NCI-H510A treated with DMSO at 0.1 percent for 48 hours (cell line): ENCODE data around the gene PDCD2L.
"Not testable (repeated sequence)": the region's sequence is repeated elsewhere in the genome, so short reads cannot be mapped to it uniquely, and the experiment has no call there.

Source experiments
- DNase-seq: peaks from one replicate; lab custom pipeline; 2025; lab: John Stamatoyannopoulos, UW

The PDCD2L gene

DNA sequence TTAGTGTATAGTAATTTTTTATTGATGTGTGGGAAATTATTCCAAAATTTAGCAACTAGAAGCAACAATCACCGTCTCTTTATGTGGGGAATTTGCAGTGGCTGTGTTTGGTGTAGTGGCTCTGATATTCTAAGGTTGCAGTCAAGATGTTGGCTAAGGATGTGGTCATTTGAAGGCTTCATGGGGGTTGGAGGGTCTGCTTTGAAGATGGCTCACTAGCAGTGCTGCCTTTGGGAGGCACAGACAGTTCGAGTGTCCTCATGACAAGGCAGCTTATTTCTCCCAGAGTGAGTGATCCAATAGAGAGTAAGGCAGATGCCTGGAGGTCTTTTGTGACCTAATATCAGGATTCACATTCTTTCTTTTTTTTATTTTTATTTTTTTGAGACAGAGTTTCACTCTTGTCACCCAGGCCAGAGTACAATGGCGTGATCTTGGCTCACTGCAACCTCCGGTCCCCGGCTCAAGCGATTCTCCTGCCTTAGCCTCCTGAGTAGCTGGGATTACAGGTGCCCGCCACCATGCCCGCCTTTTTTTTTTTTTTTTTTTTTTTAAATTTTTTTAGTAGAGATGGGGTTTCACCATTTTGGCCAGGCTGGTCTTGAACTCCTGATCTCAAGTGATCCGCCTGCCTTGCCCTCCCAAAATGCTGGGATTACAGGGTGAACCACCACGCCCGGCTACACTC, 30.5 kb upstream of the PDCD2L start:
- no peak for DNase-seq

DNA sequence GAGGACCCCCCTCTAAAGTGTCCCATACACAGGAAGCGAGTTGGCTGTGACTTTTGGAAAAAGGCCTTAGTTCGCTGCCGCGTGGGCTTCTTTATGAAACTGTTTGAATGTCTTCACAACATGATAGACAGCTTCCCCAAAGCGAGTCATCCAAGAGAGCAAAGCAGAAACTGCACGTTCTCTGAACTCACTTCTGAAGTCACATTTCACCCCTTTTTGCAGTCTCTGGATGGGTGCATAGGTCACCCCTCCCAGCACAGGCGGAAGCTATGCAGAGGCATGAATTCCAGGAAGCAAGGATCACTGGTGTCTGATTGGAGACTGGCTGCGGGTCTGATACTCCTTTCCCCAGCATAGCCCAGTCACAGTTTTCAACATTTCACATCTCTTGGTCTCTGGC, 28.6 kb upstream of the PDCD2L start:
- no peak for DNase-seq

- no peak for DNase-seq
Measured at GRCh38 chr19:34380639-34381241, 23.5 kb upstream of the PDCD2L start.

- no peak for DNase-seq
Measured at GRCh38 chr19:34381399-34382251, 22.6 kb upstream of the PDCD2L start.

DNA sequence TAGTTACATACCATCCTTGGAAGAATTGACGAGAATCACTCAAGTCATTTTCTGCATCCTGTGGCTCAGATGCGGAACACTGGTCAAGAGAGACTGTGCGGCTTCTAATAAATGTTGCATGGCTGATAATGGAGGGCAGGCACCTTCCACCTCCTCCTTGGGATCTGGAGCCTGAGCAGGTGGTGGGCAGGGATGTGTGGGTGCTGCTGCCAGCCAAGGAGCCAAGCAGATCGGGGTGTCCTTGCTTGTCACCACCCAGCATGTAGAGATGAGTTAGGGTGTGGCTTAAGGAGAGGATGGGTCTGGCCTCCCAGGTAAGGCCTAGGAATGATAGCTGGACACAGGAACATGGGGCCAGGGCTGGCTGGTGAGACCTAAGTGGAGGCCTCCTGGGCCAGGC, 21.7 kb upstream of the PDCD2L start:
- no peak for DNase-seq

DNA sequence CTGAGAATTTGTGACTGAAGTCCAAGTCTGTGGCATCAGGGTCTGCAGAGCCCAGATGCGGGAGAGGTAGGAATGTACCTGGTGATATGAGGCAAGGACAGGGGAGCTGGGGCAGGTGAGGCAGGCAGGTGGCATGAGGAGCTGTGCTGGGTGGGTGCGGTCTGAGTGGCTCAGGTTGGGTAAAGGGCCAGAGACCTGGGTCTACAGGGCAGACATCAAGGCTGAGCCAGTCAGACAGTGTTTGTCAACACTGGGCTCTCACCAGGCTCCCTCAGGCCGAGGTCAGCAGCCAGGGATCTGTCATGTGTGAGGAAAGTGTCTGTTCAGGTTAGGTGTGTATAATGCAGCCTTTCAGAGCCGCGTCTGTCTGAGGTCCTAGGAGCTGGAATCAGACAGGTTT, 20.6 kb upstream of the PDCD2L start:
- no peak for DNase-seq

DNA sequence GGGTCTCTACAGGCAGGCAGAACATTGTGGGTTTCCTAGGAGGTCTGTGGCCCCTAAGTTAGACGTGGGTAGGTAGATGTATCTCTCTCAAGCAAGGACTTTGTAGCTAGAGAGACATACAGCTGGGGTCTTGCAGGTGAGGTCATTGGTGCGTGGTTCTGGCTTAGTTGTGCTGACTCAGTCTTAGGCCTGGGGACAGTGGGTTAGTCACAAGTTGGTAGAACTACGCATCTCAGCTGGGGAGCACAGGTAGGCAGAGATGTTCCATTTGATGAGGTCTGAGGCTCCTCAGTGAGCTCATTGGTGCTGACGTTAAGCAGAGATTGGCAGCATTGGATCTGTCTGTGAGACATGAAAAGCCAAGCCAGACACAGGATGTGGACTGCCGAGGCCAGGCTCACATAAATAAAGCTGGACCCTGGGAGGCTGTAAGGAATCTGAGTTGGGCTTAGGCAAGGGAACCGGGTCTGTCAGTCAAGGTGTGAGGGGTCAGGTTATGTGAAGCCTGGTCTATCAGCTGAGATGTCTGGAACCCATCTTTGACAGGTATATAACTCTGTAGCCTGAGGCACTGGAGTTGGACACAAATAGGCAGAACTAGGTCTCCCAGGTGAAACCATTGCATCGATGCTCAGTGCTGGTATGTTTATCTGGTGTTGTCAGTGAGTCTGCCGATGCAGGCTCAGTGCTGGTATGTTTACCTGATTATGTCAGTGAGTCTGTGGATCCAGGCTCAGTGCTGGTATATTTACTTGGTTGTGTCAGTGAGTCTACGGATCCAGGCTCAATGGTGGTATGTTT, 17.4 kb upstream of the PDCD2L start:
- no peak for DNase-seq

DNA sequence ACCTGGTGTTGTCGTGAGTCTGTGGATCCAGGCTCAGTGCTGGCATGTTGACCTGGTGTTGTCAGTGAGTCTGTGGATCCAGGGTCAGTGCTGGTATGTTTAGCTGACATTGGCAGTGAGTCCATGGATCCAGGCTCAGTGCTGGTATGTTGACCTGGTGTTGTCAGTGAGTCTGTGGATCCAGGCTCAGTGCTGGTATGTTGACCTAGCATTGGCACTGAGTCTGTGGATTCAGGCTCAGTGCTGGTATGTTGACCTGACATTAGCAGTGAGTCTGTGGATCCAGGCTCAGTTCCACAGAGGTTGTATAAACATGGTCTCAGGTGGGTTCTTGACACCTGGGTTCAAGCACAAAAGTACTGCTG, 16.8 kb upstream of the PDCD2L start:
- no peak for DNase-seq

DNA sequence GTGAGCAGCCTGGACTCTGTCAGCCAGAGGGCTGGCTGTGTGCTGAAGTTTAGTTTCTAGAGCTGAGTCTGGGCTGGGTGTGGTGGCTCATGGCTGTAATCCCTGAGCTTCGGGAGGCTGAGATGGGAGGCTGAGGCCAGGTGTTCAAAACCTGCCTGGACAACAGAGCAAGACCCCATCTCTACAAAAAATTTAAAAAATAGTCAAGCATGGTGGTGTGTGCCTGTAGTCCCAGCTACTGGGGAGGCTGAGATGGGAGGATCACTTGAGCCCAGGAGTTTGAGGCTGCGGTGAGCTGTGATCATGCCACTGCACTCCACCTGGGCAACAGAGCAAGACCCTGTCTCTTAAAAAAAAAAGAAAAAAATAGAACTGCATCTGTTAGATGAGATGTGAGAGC, 15.5 kb upstream of the PDCD2L start:
- DNase-seq, result not testable (repeated sequence)

GRCh38 chr19:34391813-34392212, 12.4 kb upstream of the PDCD2L start:
- DNase-seq, result no peak

DNA sequence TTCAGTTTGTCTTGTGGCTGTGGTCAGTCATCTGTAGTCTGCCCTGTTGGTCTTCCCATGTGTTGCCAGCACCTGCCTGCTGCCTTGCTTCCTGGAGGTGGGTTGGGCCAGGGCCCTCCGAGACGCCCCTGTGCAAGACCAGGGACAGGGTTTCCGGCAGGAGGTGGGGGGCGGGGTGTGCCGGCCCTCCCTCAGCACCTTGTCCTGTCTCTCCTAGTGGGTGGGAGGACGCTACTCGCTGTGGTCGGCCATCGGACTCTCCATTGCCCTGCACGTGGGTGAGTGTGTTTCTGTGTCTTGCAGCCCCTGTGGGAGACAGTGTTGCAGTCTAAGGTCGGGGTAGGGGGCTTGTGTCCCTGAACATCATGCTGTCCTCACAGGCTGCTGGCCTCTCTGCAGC, 11.2 kb upstream of the PDCD2L start:
- DNase-seq, result no peak

DNA sequence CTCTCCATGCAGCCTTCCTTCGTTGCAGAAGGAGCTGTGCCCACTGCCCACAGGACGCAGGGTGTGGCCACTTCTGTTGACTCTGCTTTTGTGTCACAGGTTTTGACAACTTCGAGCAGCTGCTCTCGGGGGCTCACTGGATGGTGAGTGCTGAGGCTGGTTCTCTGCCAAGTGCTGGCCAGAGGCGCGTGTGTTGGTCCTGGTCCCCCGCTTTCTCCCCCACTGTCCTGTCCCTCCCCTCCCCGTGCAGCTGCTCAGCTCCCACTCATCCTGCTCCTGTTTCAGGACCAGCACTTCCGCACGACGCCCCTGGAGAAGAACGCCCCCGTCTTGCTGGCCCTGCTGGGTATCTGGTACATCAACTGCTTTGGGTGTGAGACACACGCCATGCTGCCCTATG, 10.6 kb upstream of the PDCD2L start:
- DNase-seq, result no peak

GRCh38 chr19:34397853-34398252, 6.3 kb upstream of the PDCD2L start:
- no peak for DNase-seq

- no peak for DNase-seq
Measured at GRCh38 chr19:34399886-34400285, 4.3 kb upstream of the PDCD2L start.

- not testable (repeated sequence) for DNase-seq
Measured at GRCh38 chr19:34400844-34401243, 3.4 kb upstream of the PDCD2L start.

- DNase-seq, result no peak
Measured at GRCh38 chr19:34402074-34402600, 2.1 kb upstream of the PDCD2L start.

DNA sequence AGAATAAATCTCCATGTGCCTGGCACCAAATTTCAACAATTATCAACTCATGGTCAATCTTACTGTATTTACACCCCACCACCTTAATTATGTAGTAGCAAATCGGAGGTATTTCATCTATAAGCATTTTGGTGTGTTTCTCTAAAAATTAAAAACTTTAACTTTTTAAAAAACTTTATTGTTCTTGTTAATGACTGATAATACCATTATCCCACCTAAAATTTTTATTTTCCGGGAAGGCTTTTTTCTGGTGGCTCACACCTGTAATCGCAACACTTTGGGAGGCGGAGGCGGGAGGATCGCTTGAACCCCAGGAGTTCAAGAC, 453 bp upstream of the PDCD2L start:
- DNase-seq, result no peak

DNA sequence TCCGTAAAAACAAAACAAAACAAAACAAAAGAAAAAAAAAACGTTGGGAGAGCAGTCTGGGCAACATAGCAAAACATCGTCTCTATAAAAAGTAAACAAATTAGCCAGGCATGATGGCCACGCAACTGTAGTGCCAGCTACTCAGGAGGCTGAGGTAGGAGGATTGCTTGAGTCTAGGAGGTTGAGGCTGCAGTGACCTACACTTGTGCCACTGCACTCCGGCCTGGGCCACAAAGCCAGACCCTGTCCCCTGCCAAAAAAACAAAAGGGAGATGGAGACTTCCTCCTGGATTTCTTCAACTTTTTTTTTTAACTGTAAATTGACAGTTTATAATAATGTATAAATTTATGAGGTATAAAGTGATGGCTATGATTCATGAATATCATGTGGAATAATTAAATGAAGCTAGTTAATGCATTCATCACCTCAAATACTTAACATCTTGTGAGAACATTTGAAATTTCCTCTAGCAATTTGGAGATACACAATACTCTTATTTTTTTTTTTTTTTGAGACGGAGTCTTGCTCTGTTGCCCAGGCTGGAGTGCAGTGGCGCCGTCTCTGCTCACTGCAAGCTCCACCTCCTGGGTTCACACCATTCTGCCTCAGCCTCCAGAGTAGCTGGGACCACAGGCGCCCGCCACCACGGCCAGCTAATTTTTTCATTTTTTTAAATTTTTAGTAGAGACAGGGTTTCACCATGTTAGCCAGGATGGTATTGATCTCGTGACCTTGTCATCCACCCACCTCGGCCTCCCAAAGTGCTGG, 1.9 kb downstream of the PDCD2L start:
- no peak for DNase-seq

GRCh38 chr19:34408411-34408810, 4.2 kb downstream of the PDCD2L start:
- DNase-seq, result no peak

DNA sequence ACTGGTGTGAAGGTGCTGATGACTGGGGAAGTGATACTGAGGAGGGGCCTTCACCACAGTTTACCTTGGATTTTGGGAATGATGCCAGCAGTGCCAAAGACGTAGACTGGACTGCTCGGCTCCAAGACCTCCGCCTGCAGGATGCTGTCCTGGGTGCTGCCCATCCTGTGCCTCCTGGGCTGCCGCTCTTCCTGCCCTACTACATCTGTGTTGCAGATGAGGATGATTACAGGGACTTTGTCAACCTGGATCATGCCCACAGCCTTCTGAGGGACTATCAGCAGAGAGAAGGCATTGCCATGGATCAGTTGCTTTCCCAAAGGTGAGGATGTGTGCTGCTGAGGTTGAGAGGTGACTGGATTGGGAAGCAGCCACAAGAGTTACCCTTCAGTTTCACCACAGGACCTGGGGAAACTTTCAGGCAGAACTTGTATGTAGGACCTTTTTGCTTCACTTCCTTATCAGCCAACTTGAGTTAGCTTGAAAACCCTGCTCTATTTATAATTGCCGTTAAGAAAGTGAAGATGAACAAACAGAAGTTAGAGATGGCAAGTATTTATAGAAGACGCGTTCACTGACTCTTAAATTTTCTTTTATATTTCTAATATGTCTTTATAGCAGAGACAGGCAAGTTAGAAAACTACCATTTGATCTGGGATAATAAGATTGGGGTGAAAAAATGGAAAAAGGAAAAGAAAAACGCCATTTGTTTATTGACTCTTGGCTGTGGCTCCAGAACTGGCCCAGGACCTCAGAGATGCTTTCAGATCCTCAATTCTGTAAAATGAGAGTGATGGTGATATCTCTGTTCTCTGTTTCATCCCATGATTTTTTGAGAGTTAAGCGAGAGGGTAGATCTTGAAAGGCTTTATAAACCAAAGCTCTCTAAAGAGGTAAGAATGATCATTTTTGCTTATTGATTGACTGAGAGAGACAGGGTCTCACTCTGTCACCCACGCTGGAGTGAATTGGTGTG, 5.3 kb downstream of the PDCD2L start:
- DNase-seq, result no peak
